Measurements from ENCODE around the gene MACROD2. TPM values are rescaled to one million over a fixed set of nuclear protein-coding genes. Genes with fewer than 3 reads are reported as not detected.

The MACROD2 gene
- total RNA-seq, 1 experiment from 2014 or later: 3.7 TPM

DNA sequence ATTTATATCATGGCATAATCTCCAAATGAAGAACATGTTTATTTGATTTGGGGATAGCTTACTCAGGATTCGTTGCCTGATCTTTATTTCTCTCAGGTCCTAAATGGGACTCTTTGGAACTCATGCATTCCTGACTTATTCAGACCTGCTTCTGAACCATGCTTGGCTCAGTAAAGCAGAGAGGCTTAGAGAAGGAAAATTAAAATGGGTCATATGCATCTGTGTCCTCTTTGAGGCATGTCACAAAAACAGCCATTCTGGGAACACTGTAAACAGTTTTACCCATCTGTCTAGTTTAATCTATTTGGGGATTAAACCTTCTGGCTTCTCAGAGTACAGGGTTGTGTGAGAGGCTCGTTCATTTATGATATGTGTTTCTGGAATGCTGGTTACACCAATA lies 1560.6 kb downstream of the MACROD2 start:
- Histone ChIP-seq H3K4me3 (replicated peaks in 1 of 2; ENCODE audit: low read depth in 1 of 2, low read length in 2 of 2) (no peak overlapping the region), H3K27ac (ENCODE audit: low read depth, low read length) (no peak overlapping the region), H2AFZ (ENCODE audit: low read depth, low read length, poor library complexity, severe bottlenecking) (no peak overlapping the region), H3K9me3 (ENCODE audit: control insufficient read depth in 1 of 2, insufficient read depth in 1 of 2, low read depth in 1 of 2, low read length in 2 of 2) (peaks cover 16 to 36% of the 10 kb centered on the region in 2 experiments; a peak in 2 of 4 replicates), H3K27me3 (ENCODE audit: insufficient read depth, low read length) (no peaks in the 10 kb centered on the region), H3K36me3 (ENCODE audit: control insufficient read depth in 1 of 2, insufficient read depth in 2 of 2, low read length in 2 of 2) (no peaks in the 10 kb centered on the region), H3K9ac (ENCODE audit: low read length) (no peak overlapping the region), H3K79me2 (ENCODE audit: insufficient read depth, low read length) (no peaks in the 10 kb centered on the region), H3K4me2 (ENCODE audit: low read length) (no peak overlapping the region), H3K9me2 (ENCODE audit: insufficient read depth) (no peaks in the 10 kb centered on the region), H4K20me1 (ENCODE audit: insufficient read depth) (no peaks in the 10 kb centered on the region), H3K4me1 (ENCODE audit: control insufficient read depth in 1 of 2, insufficient read depth in 2 of 2, low read length in 2 of 2) (no peaks in the 10 kb centered on the region)
- ATAC-seq (no peak), DNase-seq (ENCODE audit: low read depth, low spot score) (no peak)
- TF ChIP-seq SP1 (IDR thresholded peaks at IDR 0.05; ENCODE audit: low read depth): no peak
- TF ChIP-seq, protein P1, sequence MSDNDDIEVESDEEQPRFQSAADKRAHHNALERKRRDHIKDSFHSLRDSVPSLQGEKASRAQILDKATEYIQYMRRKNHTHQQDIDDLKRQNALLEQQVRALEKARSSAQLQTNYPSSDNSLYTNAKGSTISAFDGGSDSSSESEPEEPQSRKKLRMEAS (IDR thresholded peaks at IDR 0.05): no peak
- no peak for TF ChIP-seq YY1 (IDR thresholded peaks at IDR 0.05; ENCODE audit: extremely low read depth, insufficient replicate concordance, low read depth, low read length)
- TF ChIP-seq EZH2phosphoT487 (IDR thresholded peaks at IDR 0.05; ENCODE audit: borderline replicate concordance): no peak
- no peak for TF ChIP-seq FOSL1 (IDR thresholded peaks at IDR 0.05; ENCODE audit: low read depth)
- TF ChIP-seq, protein P2, sequence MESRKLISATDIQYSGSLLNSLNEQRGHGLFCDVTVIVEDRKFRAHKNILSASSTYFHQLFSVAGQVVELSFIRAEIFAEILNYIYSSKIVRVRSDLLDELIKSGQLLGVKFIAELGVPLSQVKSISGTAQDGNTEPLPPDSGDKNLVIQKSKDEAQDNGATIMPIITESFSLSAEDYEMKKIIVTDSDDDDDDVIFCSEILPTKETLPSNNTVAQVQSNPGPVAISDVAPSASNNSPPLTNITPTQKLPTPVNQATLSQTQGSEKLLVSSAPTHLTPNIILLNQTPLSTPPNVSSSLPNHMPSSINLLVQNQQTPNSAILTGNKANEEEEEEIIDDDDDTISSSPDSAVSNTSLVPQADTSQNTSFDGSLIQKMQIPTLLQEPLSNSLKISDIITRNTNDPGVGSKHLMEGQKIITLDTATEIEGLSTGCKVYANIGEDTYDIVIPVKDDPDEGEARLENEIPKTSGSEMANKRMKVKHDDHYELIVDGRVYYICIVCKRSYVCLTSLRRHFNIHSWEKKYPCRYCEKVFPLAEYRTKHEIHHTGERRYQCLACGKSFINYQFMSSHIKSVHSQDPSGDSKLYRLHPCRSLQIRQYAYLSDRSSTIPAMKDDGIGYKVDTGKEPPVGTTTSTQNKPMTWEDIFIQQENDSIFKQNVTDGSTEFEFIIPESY (IDR thresholded peaks at IDR 0.05; ENCODE audit: extremely low read depth, insufficient replicate concordance, low read length): no peak
- no peak for TF ChIP-seq EZH2 (IDR thresholded peaks at IDR 0.05)
- TF ChIP-seq ZNF274 (IDR thresholded peaks at IDR 0.05; ENCODE audit: low read depth, low read length): no peak
- TF ChIP-seq CEBPB (IDR thresholded peaks at IDR 0.05; ENCODE audit: low read depth): no peak
- TF ChIP-seq, protein P3, sequence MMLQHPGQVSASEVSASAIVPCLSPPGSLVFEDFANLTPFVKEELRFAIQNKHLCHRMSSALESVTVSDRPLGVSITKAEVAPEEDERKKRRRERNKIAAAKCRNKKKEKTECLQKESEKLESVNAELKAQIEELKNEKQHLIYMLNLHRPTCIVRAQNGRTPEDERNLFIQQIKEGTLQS (IDR thresholded peaks at IDR 0.05): no peak
- TF ChIP-seq TCF7L2 (IDR thresholded peaks at IDR 0.05; ENCODE audit: borderline replicate concordance, extremely low read depth, insufficient read depth, insufficient read length): no peak
- TF ChIP-seq, protein P4, sequence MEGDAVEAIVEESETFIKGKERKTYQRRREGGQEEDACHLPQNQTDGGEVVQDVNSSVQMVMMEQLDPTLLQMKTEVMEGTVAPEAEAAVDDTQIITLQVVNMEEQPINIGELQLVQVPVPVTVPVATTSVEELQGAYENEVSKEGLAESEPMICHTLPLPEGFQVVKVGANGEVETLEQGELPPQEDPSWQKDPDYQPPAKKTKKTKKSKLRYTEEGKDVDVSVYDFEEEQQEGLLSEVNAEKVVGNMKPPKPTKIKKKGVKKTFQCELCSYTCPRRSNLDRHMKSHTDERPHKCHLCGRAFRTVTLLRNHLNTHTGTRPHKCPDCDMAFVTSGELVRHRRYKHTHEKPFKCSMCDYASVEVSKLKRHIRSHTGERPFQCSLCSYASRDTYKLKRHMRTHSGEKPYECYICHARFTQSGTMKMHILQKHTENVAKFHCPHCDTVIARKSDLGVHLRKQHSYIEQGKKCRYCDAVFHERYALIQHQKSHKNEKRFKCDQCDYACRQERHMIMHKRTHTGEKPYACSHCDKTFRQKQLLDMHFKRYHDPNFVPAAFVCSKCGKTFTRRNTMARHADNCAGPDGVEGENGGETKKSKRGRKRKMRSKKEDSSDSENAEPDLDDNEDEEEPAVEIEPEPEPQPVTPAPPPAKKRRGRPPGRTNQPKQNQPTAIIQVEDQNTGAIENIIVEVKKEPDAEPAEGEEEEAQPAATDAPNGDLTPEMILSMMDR (IDR thresholded peaks at IDR 0.05 in 2 of 3, conservative IDR thresholded peaks at IDR 0.05 in 1 of 3; ENCODE audit: borderline replicate concordance in 1 of 3, insufficient read depth in 1 of 3, low read depth in 2 of 3, low read length in 2 of 3): no peak
- ChIA-PET POLR2A (no interaction called here), CTCF (no interaction called here), RAD21 (ENCODE audit: low non-redundant PET in 1 of 2, low total read pairs in 2 of 2, uncharacterized antibody in 2 of 2, unreplicated experiment in 2 of 2) (no interaction called here)
- intact Hi-C loops (cut with micrococcal nuclease): no loop called here
- BruUV-seq (replicated peaks): no TSS peak

All from HCT116 (cell line).